Measurements from ENCODE around the gene AKAP17A. TPM values are rescaled to one million over a fixed set of nuclear protein-coding genes. Genes with fewer than 3 reads are reported as not detected.

AKAP17A gene
- total and polyA plus RNA-seq, 2 of the 8 experiments (the other 6 are each of a cell fraction or from before 2014, with no cell fraction given) = 14.0 to 41.2 TPM

Other genes starting within 250 kb of the AKAP17A start
- 487 and 514 TPM in 2 replicates for gene SLC25A6, start 199.5 kb upstream of the AKAP17A start, total RNA-seq (2021; fragmentation: NEBNext Ultra II Directional; extraction: Animal tissue kit (Norgen Biotek cat#: 25700))
- gene SLC25A6, start 199.5 kb upstream of the AKAP17A start, polyA plus RNA-seq (2011; rRNA removed) = 1,220 and 1,529 TPM in 2 replicates
- gene ASMTL, start 138.7 kb upstream of the AKAP17A start, total RNA-seq (2021; fragmentation: NEBNext Ultra II Directional; extraction: Animal tissue kit (Norgen Biotek cat#: 25700)) = 75.4 and 81.4 TPM in 2 replicates
- gene ASMTL, start 138.7 kb upstream of the AKAP17A start, polyA plus RNA-seq (2011; rRNA removed) = 75.6 and 130 TPM in 2 replicates
- 0.09 and 0.11 TPM in 2 replicates for gene P2RY8, start 54.4 kb upstream of the AKAP17A start, total RNA-seq (2021; fragmentation: NEBNext Ultra II Directional; extraction: Animal tissue kit (Norgen Biotek cat#: 25700))
- 0.15 and 0.19 TPM in 2 replicates for gene P2RY8, start 54.4 kb upstream of the AKAP17A start, polyA plus RNA-seq (2011; rRNA removed)
- 1.4 and 1.5 TPM in 2 replicates for gene ASMT, start 23.5 kb downstream of the AKAP17A start, total RNA-seq (2021; fragmentation: NEBNext Ultra II Directional; extraction: Animal tissue kit (Norgen Biotek cat#: 25700))
- gene ASMT, start 23.5 kb downstream of the AKAP17A start, polyA plus RNA-seq (2011; rRNA removed) = 2.6 and 3.1 TPM in 2 replicates

Data from H1 (cell line).